ENCODE measurements around the gene GALNT9.
A peak's percentile ranks its signal among the peaks of the same experiment; 100 is the strongest.

Gene GALNT9

GRCh38 chr12:132291402-132292175 is 37.8 kb downstream of the GALNT9 start:
- no peak for TF ChIP-seq Cebpa-rat (IDR thresholded peaks at IDR 0.05)
- Histone ChIP-seq H3K9me3 (peaks cover 33% of the 10 kb centered on the region), H3K27me3 (peaks cover 16% of the 10 kb centered on the region)

GRCh38 chr12:132290203-132290540 is 39.2 kb downstream of the GALNT9 start:
- Histone ChIP-seq H3K4me3 (no peak overlapping the region), H3K36me3 (no peaks in the 10 kb centered on the region), H3K27ac (no peak overlapping the region), H3K27me3 (peaks cover 30% of the 10 kb centered on the region), H3K9ac (no peak overlapping the region), H3K4me1 (peaks cover 31% of the 10 kb centered on the region), H3K4me2 (no peak overlapping the region), H4K20me1 (no peaks in the 10 kb centered on the region), H3K9me3 (peaks cover 23% of the 10 kb centered on the region)
- no peak for TF ChIP-seq Cebpa-rat (IDR thresholded peaks at IDR 0.05)

More at GRCh38 chr12:132291402-132292175, 37.8 kb downstream of the GALNT9 start:
- H3K36me3 ChIP-seq, result no peaks in the 10 kb centered on the region
- peaks cover 17% of the 10 kb centered on the region for H3K4me1 ChIP-seq
- no peak overlapping the region for H3K27ac ChIP-seq
- no peak overlapping the region for H3K9ac ChIP-seq
- H3K4me2 ChIP-seq, result no peak overlapping the region
- no peak overlapping the region for H3K4me3 ChIP-seq
- no peaks in the 10 kb centered on the region for H4K20me1 ChIP-seq

GRCh38 chr12:132289356-132290202 is 39.8 kb downstream of the GALNT9 start:
- TF ChIP-seq Cebpa-rat (IDR thresholded peaks at IDR 0.05), result no peak
- Histone ChIP-seq H3K4me1 (peaks cover 37% of the 10 kb centered on the region), H3K9ac (no peak overlapping the region), H3K27ac (no peak overlapping the region), H3K36me3 (no peaks in the 10 kb centered on the region), H3K27me3 (peaks cover 36% of the 10 kb centered on the region), H4K20me1 (no peaks in the 10 kb centered on the region), H3K4me2 (peak overlapping the region; percentile 3; the same call in 1 of the 2 replicates), H3K4me3 (no peak overlapping the region), H3K9me3 (peaks cover 20% of the 10 kb centered on the region)

- Histone ChIP-seq H3K9me3 (peaks cover 20% of the 10 kb centered on the region), H3K27ac (no peak overlapping the region), H3K27me3 (peaks cover 38% of the 10 kb centered on the region), H3K9ac (no peak overlapping the region), H4K20me1 (no peaks in the 10 kb centered on the region), H3K4me1 (peaks cover 46% of the 10 kb centered on the region), H3K4me3 (no peak overlapping the region), H3K4me2 (no peak overlapping the region), H3K36me3 (no peaks in the 10 kb centered on the region)
- TF ChIP-seq Cebpa-rat (IDR thresholded peaks at IDR 0.05), result no peak
Observed at GRCh38 chr12:132288516-132289215, 40.7 kb downstream of the GALNT9 start.

- H3K27ac ChIP-seq, result no peak overlapping the region
- H3K4me3 ChIP-seq, result no peak overlapping the region
- H3K9me3 ChIP-seq, result peaks cover 20% of the 10 kb centered on the region
- no peaks in the 10 kb centered on the region for H4K20me1 ChIP-seq
- H3K9ac ChIP-seq, result no peak overlapping the region
- peaks cover 56% of the 10 kb centered on the region for H3K4me1 ChIP-seq
- no peak for TF ChIP-seq Cebpa-rat (IDR thresholded peaks at IDR 0.05)
- no peak overlapping the region for H3K4me2 ChIP-seq
- H3K36me3 ChIP-seq, result no peaks in the 10 kb centered on the region
- H3K27me3 ChIP-seq, result peaks cover 38% of the 10 kb centered on the region
Observed at GRCh38 chr12:132287391-132288238, 41.8 kb downstream of the GALNT9 start.

- peaks cover 13% of the 10 kb centered on the region for H3K9me3 ChIP-seq
- no peak overlapping the region for H3K4me3 ChIP-seq
- TF ChIP-seq Cebpa-rat (IDR thresholded peaks at IDR 0.05), result no peak
- H4K20me1 ChIP-seq, result no peaks in the 10 kb centered on the region
- peaks cover 63% of the 10 kb centered on the region for H3K4me1 ChIP-seq
- H3K27me3 ChIP-seq, result peaks cover 38% of the 10 kb centered on the region
- no peak overlapping the region for H3K9ac ChIP-seq
- H3K36me3 ChIP-seq, result no peaks in the 10 kb centered on the region
- no peak overlapping the region; the same call in 1 of the 2 replicates for H3K4me2 ChIP-seq
- H3K27ac ChIP-seq, result no peak overlapping the region
Observed at GRCh38 chr12:132286912-132287311, 42.5 kb downstream of the GALNT9 start.

- H3K27ac ChIP-seq, result no peak overlapping the region
- peaks cover 38% of the 10 kb centered on the region for H3K27me3 ChIP-seq
- peaks cover 68% of the 10 kb centered on the region for H3K4me1 ChIP-seq
- no peak for TF ChIP-seq Cebpa-rat (IDR thresholded peaks at IDR 0.05)
- H4K20me1 ChIP-seq, result no peaks in the 10 kb centered on the region
- H3K9ac ChIP-seq, result no peak overlapping the region
- H3K4me3 ChIP-seq, result no peak overlapping the region
- H3K9me3 ChIP-seq, result peaks cover 6% of the 10 kb centered on the region; the same call in 1 of the 2 replicates
- no peaks in the 10 kb centered on the region for H3K36me3 ChIP-seq
- peak overlapping the region; percentile 97 for H3K4me2 ChIP-seq
Observed at GRCh38 chr12:132285991-132286681, 43.3 kb downstream of the GALNT9 start.

- no peak overlapping the region; the same call in 1 of the 2 replicates for H3K9ac ChIP-seq
- no peak overlapping the region for H3K27ac ChIP-seq
- peaks cover 38% of the 10 kb centered on the region for H3K27me3 ChIP-seq
- H3K36me3 ChIP-seq, result no peaks in the 10 kb centered on the region
- no peaks in the 10 kb centered on the region for H4K20me1 ChIP-seq
- peaks cover 77% of the 10 kb centered on the region for H3K4me1 ChIP-seq
- peak overlapping the region; percentile 97 for H3K4me2 ChIP-seq
- H3K4me3 ChIP-seq, result no peak overlapping the region
- TF ChIP-seq Cebpa-rat (IDR thresholded peaks at IDR 0.05), result no peak
- H3K9me3 ChIP-seq, result peaks cover 3% of the 10 kb centered on the region; the same call in 1 of the 2 replicates
Observed at GRCh38 chr12:132284827-132285741, 44.3 kb downstream of the GALNT9 start.
